Measurements from ENCODE around the gene EMB.
"Not testable (repeated sequence)": the region's sequence is repeated elsewhere in the genome, so short reads cannot be mapped to it uniquely, and the experiment has no call there.

Gene EMB

GRCh38 chr5:50447228-50447627 lies 6.1 kb upstream of the EMB start:
- H3K79me1 ChIP-seq (ENCODE audit: low read length) = no peaks in the 10 kb centered on the region
- no peaks in the 10 kb centered on the region for H3K27me3 ChIP-seq (ENCODE audit: insufficient read depth, low read length, poor library complexity)
- no peaks in the 10 kb centered on the region for H3K36me3 ChIP-seq (ENCODE audit: control insufficient read depth, insufficient read depth, low read length)
- no peak overlapping the region for H3K27ac ChIP-seq (ENCODE audit: low read depth, low read length)
- no peak overlapping the region for H2BK5ac ChIP-seq (ENCODE audit: low read length)
- H3K9ac ChIP-seq (ENCODE audit: low read length) = no peak overlapping the region
- H3K23ac ChIP-seq (ENCODE audit: low read length) = no peak overlapping the region
- H3K4me3 ChIP-seq (ENCODE audit: low read length) = no peak overlapping the region
- H3K18ac ChIP-seq (ENCODE audit: low read length) = no peak overlapping the region
- no peak overlapping the region for H3K56ac ChIP-seq (ENCODE audit: low read length)
- no peaks in the 10 kb centered on the region for H3K79me2 ChIP-seq (ENCODE audit: control insufficient read depth, insufficient read depth, low read length)
- H3K4me1 ChIP-seq (ENCODE audit: control insufficient read depth, low read depth, low read length) = no peaks in the 10 kb centered on the region
- no peak overlapping the region for H3K4me2 ChIP-seq (ENCODE audit: low read length)
- no peak overlapping the region for H2BK120ac ChIP-seq (ENCODE audit: low read depth, low read length)
- no peak overlapping the region for H2AK5ac ChIP-seq (ENCODE audit: low read length)
- no peak overlapping the region for H4K8ac ChIP-seq (ENCODE audit: low read depth, low read length)
- no peak for DNase-seq
- no peak overlapping the region for H4K5ac ChIP-seq (ENCODE audit: low read length)
- no peak overlapping the region for H3K4ac ChIP-seq (ENCODE audit: low read depth, low read length)
- H2BK15ac ChIP-seq (replicated peaks; ENCODE audit: low read depth) = no peak overlapping the region

- no peak overlapping the region for H4K8ac ChIP-seq (ENCODE audit: low read depth, low read length)
- no peaks in the 10 kb centered on the region for H3K79me1 ChIP-seq (ENCODE audit: low read length)
- no peak overlapping the region for H3K27ac ChIP-seq (ENCODE audit: low read depth, low read length)
- H2BK15ac ChIP-seq (replicated peaks; ENCODE audit: low read depth) = no peak overlapping the region
- no CpG with 5 or more reads among the region's 6 CpGs for WGBS (ENCODE audit: extremely low coverage, insufficient coverage, low lambda C conversion rate)
- no peaks in the 10 kb centered on the region for H3K36me3 ChIP-seq (ENCODE audit: control insufficient read depth, insufficient read depth, low read length)
- H3K9ac ChIP-seq (ENCODE audit: low read length) = no peak overlapping the region
- no peak overlapping the region for H3K23ac ChIP-seq (ENCODE audit: low read length)
- no peaks in the 10 kb centered on the region for H3K4me1 ChIP-seq (ENCODE audit: control insufficient read depth, low read depth, low read length)
- DNase-seq = no peak
- no peak overlapping the region for H2BK120ac ChIP-seq (ENCODE audit: low read depth, low read length)
- H2AK5ac ChIP-seq (ENCODE audit: low read length) = no peak overlapping the region
- H3K4ac ChIP-seq (ENCODE audit: low read depth, low read length) = no peak overlapping the region
- no peaks in the 10 kb centered on the region for H3K79me2 ChIP-seq (ENCODE audit: control insufficient read depth, insufficient read depth, low read length)
- no peak overlapping the region for H3K4me3 ChIP-seq (ENCODE audit: low read length)
- H2BK5ac ChIP-seq (ENCODE audit: low read length) = no peak overlapping the region
- no peak overlapping the region for H3K56ac ChIP-seq (ENCODE audit: low read length)
- no peaks in the 10 kb centered on the region for H3K27me3 ChIP-seq (ENCODE audit: insufficient read depth, low read length, poor library complexity)
- no peak overlapping the region for H4K5ac ChIP-seq (ENCODE audit: low read length)
- H3K18ac ChIP-seq (ENCODE audit: low read length) = no peak overlapping the region
- H3K4me2 ChIP-seq (ENCODE audit: low read length) = no peak overlapping the region
These were observed 4.3 kb upstream of the EMB start for GRCh38 chr5:50445296-50445949.

GRCh38 chr5:50442559-50443539 lies 1.8 kb upstream of the EMB start:
- not testable (repeated sequence) for H3K79me2 ChIP-seq (ENCODE audit: control insufficient read depth, insufficient read depth, low read length); H3K27ac ChIP-seq (ENCODE audit: low read depth, low read length); H3K4me1 ChIP-seq (ENCODE audit: control insufficient read depth, low read depth, low read length); H4K5ac ChIP-seq (ENCODE audit: low read length); H3K4me3 ChIP-seq (ENCODE audit: low read length); H3K4ac ChIP-seq (ENCODE audit: low read depth, low read length); H3K56ac ChIP-seq (ENCODE audit: low read length); H3K18ac ChIP-seq (ENCODE audit: low read length); H2BK15ac ChIP-seq (replicated peaks; ENCODE audit: low read depth); DNase-seq; H2BK120ac ChIP-seq (ENCODE audit: low read depth, low read length); H4K8ac ChIP-seq (ENCODE audit: low read depth, low read length); H3K23ac ChIP-seq (ENCODE audit: low read length); H3K79me1 ChIP-seq (ENCODE audit: low read length); H2BK5ac ChIP-seq (ENCODE audit: low read length); H3K9ac ChIP-seq (ENCODE audit: low read length); H3K36me3 ChIP-seq (ENCODE audit: control insufficient read depth, insufficient read depth, low read length); H2AK5ac ChIP-seq (ENCODE audit: low read length); H3K4me2 ChIP-seq (ENCODE audit: low read length); H3K27me3 ChIP-seq (ENCODE audit: insufficient read depth, low read length, poor library complexity)
- WGBS (ENCODE audit: extremely low coverage, insufficient coverage, low lambda C conversion rate) = no CpG with 5 or more reads among the region's 4 CpGs

GRCh38 chr5:50441493-50441955 lies 436 bp upstream of the EMB start:
- no peak overlapping the region for H3K56ac ChIP-seq (ENCODE audit: low read length)
- no peak overlapping the region for H4K8ac ChIP-seq (ENCODE audit: low read depth, low read length)
- no peak overlapping the region for H3K4me3 ChIP-seq (ENCODE audit: low read length)
- no peak overlapping the region for H3K18ac ChIP-seq (ENCODE audit: low read length)
- H3K4ac ChIP-seq (ENCODE audit: low read depth, low read length) = no peak overlapping the region
- H3K36me3 ChIP-seq (ENCODE audit: control insufficient read depth, insufficient read depth, low read length) = no peaks in the 10 kb centered on the region
- no peak overlapping the region for H2BK5ac ChIP-seq (ENCODE audit: low read length)
- DNase-seq = no peak
- H3K9ac ChIP-seq (ENCODE audit: low read length) = peak overlapping the region; percentile 64
- no peak overlapping the region for H2BK120ac ChIP-seq (ENCODE audit: low read depth, low read length)
- H3K79me2 ChIP-seq (ENCODE audit: control insufficient read depth, insufficient read depth, low read length) = peaks cover 1% of the 10 kb centered on the region
- H3K4me2 ChIP-seq (ENCODE audit: low read length) = peak overlapping the region; percentile 43
- no CpG with 5 or more reads among the region's 9 CpGs for WGBS (ENCODE audit: extremely low coverage, insufficient coverage, low lambda C conversion rate)
- no peak overlapping the region for H2BK15ac ChIP-seq (replicated peaks; ENCODE audit: low read depth)
- no peaks in the 10 kb centered on the region for H3K4me1 ChIP-seq (ENCODE audit: control insufficient read depth, low read depth, low read length)
- H2AK5ac ChIP-seq (ENCODE audit: low read length) = no peak overlapping the region
- peaks cover under 1% of the 10 kb centered on the region for H3K79me1 ChIP-seq (ENCODE audit: low read length)
- peak overlapping the region; percentile 30 for H3K27ac ChIP-seq (ENCODE audit: low read depth, low read length)
- no peak overlapping the region for H4K5ac ChIP-seq (ENCODE audit: low read length)
- no peaks in the 10 kb centered on the region for H3K27me3 ChIP-seq (ENCODE audit: insufficient read depth, low read length, poor library complexity)
- no peak overlapping the region for H3K23ac ChIP-seq (ENCODE audit: low read length)

- Histone ChIP-seq H3K79me1 (ENCODE audit: low read length) (peaks cover 2% of the 10 kb centered on the region), H3K4me1 (ENCODE audit: control insufficient read depth, low read depth, low read length) (no peaks in the 10 kb centered on the region), H3K56ac (ENCODE audit: low read length) (no peak overlapping the region), H3K4me3 (ENCODE audit: low read length) (no peak overlapping the region), H4K5ac (ENCODE audit: low read length) (no peak overlapping the region), H3K27ac (ENCODE audit: low read depth, low read length) (no peak overlapping the region), H2BK5ac (ENCODE audit: low read length) (no peak overlapping the region), H3K4ac (ENCODE audit: low read depth, low read length) (no peak overlapping the region), H3K18ac (ENCODE audit: low read length) (no peak overlapping the region), H3K23ac (ENCODE audit: low read length) (no peak overlapping the region), H2BK15ac (replicated peaks; ENCODE audit: low read depth) (no peak overlapping the region), H3K36me3 (ENCODE audit: control insufficient read depth, insufficient read depth, low read length) (no peaks in the 10 kb centered on the region), H3K9ac (ENCODE audit: low read length) (no peak overlapping the region), H2AK5ac (ENCODE audit: low read length) (no peak overlapping the region), H3K4me2 (ENCODE audit: low read length) (no peak overlapping the region), H3K79me2 (ENCODE audit: control insufficient read depth, insufficient read depth, low read length) (peaks cover 3% of the 10 kb centered on the region), H4K8ac (ENCODE audit: low read depth, low read length) (peak overlapping the region; percentile 39), H3K27me3 (ENCODE audit: insufficient read depth, low read length, poor library complexity) (no peaks in the 10 kb centered on the region), H2BK120ac (ENCODE audit: low read depth, low read length) (no peak overlapping the region)
- no CpG with 5 or more reads among the region's 3 CpGs for WGBS (ENCODE audit: extremely low coverage, insufficient coverage, low lambda C conversion rate)
- no peak for DNase-seq
These were observed 1.9 kb downstream of the EMB start for GRCh38 chr5:50439221-50439620.

Data from mesendoderm (in vitro differentiated cells).